ENCODE results near the gene LPP. TPM values are rescaled to one million over a fixed set of nuclear protein-coding genes. Genes with fewer than 3 reads are reported as not detected.

Gene LPP
- total RNA-seq, 1 experiment from 2014 or later: 12.6 TPM

DNA sequence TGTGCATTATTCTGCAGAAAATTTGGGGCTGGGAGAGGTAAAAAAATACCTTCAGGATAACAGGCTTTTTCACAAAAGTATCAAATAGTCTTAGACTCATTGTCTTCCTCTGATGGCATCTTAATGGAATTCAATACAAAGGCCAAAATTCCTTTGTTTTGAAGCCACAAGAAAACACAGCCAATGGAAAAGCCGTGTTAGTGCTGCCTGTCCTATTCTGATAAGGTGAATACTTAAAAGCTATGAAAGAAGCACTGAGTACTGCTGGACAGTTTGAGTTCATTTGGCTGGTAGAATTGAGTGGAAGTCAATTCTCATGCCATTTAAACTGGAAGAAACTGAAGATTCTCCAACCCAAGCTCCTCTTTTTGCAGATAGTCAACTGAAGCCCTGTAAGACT, 622.5 kb downstream of the LPP start:
- no peak for DNase-seq (ENCODE audit: low spot score)
- in situ Hi-C loops (cut with HindIII; ENCODE audit: low sequenced_read_pairs): no loop called here

DNA sequence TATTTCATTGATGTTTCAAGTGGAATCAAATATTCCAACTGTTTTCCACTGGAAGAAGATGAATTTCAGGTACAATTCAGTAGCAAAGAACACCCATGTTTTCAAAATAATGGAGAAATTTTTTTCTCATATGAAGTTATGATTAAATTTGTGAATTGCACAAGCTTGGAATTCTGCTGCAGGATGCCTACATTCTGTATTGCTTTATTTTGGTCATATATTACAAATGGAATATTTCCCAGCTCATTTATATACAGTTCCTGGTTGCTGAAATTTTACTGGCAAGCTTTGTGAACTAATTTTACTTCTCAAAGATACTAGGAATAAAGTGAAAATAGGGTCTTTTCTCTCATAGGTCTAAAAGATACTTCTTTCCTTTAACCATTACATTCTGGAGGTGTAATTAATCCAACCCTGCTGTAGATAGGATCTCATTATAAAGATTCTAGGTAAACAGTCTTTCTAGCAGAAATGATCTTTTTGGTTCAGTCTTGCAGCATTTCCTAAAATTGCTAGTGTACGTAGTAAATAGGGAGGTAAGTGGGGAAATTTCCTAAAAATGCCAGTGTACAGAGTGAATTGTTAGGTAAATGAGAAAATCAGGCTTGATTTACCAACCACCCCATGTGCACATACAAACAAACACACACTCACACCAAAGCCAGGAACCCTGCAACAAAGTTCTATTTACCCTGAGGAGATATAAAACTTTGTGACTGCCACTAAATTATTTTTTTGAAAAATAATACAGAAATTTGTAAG, 624.3 kb downstream of the LPP start:
- DNase-seq (ENCODE audit: low spot score): no peak
- in situ Hi-C loops (cut with HindIII; ENCODE audit: low sequenced_read_pairs): no loop called here

DNA sequence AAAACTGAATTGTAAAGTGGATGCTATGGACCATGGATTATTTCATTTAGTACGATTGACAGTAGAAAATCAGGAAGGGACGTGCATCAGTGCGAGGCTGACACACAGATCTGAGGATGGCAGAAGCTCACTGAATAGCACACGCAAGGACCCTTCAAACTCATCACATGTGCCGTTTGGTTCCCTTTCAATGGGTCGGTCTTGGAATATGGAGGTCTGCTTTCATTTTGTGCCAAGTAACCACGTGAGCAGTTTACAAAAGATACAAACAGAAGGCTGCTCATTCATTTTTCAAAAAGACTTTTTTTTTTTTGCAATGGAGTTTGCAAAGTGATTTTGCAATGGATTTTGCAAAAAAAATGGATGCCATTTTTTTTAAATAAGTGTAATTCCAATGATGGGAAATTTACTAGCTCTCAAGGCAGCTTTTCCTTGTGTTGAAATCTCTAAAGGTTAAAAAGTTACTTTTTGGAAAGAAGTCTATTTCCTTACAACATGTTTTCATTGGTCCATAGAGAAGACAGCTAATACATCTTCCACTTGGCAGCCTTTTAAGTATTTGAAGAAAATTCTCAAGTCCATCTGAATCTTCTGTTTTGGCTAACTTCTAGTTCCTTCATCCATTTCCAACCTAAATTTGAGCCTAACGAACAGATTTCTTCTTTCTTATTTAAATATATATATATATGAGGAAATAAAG, 625.5 kb downstream of the LPP start:
- in situ Hi-C loops (cut with HindIII; ENCODE audit: low sequenced_read_pairs): no loop called here
- DNase-seq (ENCODE audit: low spot score): no peak

DNA sequence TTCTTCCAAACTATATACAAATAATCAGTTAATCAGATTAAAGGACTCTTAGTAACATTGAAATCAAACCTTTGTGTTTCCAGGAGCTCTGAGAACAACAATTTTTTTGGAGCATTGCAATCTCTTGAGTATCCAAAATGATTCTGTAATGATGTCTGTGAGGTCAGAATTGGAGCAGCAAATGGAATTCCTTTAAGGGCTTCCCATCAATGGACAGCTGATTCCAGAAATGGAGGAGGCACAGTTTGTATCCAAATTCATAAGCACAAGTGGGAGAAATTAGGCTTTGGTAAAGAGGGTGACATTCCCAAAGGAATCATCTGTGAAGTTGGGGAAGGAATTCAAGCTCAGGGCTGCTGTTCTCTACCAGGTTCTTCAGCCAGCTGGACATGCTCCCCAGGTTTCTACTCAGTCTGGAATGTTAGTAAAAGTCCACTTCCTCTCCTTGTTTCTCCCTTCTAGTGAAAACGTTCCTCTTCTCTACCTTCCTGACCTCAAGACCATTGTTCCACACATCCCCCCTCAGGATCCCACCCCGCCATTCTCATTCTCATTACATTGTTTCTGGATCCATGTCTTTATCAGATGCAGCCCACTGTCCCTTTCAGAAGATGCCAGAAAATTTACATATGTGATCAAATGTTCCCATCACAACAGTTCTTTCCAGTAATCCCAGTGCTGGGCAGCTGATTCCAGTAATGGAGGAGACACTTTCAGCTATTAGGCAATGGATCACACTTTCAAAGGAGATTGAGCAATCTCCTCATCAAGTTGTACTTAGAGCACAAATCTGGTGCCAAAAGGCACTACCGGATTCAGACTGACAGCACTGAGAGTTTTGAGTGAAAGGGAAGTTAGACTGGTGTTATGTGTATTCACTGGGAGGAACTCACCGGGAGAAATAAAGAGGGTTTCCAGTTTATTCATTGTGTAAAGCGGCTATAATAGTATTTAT, 626.5 kb downstream of the LPP start:
- no peak for DNase-seq (ENCODE audit: low spot score)
- in situ Hi-C loops (cut with HindIII; ENCODE audit: low sequenced_read_pairs): no loop called here

DNA sequence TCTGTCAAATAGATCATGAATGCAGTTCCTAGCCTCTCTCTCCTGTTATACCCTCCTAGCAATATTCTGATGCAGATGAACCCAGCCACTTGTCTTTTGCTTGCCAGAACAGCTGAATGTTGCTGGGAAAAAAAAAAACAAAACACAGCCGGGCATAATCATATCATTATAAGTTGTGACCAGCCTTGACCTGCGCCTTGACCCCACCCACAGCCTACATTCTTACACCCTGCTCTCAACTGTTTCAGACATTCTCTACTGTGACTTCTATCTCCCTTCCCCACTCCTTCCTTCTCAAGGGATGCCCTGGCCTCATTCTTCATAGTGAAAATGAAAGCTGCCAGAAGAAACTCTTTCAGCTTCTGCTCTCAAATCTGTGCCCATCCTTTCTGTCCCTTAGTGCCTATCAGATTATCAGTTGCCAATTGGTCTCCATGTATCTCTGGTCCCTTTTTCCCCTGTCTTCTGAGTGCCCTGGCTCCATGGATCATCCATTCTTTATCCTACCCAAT, 628.7 kb downstream of the LPP start:
- DNase-seq (ENCODE audit: low spot score): no peak
- in situ Hi-C loops (cut with HindIII; ENCODE audit: low sequenced_read_pairs): no loop called here

DNA sequence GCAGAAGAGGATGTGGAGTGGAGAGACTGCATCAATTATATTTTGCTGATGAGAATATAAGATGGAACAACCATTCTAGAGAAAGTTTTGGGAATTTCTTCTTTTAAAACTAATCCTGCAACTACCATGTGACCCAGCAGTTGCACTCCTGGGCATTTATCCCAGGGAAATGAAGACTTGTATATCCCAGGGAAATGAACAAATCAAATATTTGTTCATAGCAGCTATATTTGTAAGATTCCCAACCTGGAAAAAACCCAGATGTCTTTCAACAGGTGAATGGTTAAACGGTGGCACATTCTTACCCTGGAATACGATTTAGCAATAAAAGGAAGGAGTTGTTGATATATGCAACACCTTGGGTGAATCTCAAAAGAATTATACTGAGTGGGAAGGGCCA, 632.5 kb downstream of the LPP start:
- DNase-seq (ENCODE audit: low spot score): no peak
- in situ Hi-C loops (cut with HindIII; ENCODE audit: low sequenced_read_pairs): no loop called here

DNA sequence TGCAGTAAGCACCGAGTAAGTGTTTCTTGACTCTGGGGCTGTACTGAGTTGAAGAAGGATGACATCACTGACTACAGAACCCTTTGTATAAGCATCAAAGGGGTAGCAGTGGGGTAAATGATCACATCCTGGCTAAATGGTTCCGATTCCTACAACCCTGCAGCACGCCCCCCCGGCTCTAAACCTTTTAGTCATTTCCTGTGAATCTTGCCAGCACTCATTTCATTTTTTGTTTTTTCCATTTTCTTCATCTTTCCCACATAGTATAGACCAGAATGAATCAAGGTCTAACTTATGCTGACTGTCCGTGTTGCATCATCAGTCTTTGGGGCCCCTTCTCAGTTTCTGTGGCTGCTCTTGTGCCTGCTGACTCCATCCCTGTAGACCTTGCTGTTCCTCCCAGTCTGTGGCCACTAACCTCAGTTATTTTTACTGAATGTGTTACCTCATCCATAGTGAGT, 634.7 kb downstream of the LPP start:
- no peak for DNase-seq (ENCODE audit: low spot score)

DNA sequence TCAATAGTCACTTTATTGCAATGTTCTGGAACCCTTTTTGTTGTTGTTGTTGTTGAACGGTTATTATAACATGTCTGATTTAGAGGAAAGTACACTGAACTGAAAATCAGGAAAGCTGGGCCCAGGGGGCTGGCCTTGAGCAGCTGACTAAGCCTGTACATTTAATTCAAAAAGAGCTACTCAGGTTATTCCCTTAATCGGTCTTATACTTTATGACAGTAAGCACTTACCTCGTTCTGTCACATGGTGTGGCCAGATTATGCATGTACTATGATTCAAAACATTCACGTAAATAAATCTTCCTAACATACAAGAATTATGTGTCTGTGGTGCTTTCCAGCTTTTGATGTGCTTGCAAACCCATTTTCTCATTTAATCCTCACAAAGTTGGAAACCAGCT, 635.3 kb downstream of the LPP start:
- in situ Hi-C loops (cut with HindIII; ENCODE audit: low sequenced_read_pairs): no loop called here
- no peak for DNase-seq (ENCODE audit: low spot score)

More for the DNA sequence above, 634.7 kb downstream of the LPP start:
- in situ Hi-C loops (cut with HindIII; ENCODE audit: low sequenced_read_pairs): no loop called here

DNA sequence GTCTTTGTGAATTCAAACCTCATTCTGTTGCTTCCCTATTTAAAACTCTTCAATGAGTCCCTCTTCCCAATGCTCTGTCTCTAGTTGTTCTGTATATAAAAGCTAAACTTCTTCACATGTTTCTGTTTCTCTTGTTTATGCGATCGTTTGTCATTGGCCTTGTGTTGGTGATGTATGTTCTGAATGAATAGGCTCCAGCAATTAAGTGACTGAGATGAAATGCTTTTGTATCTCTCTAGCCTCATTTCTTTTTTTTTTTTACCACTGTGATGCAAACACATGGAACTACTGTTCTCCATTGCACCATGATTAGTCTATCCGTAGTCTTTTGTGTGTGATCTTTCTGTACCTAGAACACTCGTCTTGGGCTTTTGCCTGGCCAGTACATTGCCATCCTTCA, 637.4 kb downstream of the LPP start:
- in situ Hi-C loops (cut with HindIII; ENCODE audit: low sequenced_read_pairs): no loop called here
- no peak for DNase-seq (ENCODE audit: low spot score)

DNA sequence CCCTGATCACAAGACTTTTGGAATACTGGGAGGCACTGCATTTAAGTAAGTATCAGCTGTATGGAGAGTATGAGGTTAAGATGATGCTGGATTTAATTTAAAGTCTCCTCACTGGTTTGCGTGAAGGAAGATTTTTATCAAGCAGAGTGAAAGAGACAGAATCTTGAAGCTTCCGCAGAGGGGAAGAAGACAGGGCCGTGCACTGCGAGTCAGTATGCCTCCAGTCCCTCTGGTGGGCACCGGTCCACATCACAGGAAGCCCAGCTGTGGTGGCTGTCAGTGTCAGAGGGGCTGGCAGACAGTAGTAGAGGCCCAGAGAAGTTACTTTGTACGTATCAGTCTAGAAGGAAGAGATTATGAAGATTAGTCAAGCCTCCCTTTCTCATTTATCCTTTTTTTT, 638.8 kb downstream of the LPP start:
- in situ Hi-C loops (cut with HindIII; ENCODE audit: low sequenced_read_pairs): no loop called here
- no peak for DNase-seq (ENCODE audit: low spot score)

DNA sequence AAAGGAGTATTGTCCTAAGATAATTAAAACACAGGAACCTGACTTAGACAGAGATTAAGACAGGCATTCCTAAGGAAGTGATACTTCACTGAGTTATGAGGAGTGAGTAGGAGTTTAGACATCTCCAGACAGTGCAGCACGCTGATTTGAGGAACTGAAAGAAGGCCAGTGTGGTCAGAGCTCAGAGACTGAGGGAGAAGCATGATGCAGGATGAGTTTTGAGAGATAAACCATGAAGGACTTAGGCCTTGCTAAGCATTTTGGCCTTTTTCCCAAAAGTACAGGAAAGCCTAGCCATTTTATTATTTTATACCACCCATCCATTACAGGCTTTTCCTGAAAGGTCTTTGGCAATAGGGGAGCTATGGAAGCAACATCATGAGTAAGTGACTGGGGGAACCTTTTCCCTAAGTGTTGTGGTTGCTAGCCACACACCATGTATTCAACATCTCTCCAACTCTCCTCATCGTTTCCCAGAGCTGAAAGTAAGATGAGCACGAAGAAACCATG, 642.2 kb downstream of the LPP start:
- in situ Hi-C loops (cut with HindIII; ENCODE audit: low sequenced_read_pairs): no loop called here
- no peak for DNase-seq (ENCODE audit: low spot score)

DNA sequence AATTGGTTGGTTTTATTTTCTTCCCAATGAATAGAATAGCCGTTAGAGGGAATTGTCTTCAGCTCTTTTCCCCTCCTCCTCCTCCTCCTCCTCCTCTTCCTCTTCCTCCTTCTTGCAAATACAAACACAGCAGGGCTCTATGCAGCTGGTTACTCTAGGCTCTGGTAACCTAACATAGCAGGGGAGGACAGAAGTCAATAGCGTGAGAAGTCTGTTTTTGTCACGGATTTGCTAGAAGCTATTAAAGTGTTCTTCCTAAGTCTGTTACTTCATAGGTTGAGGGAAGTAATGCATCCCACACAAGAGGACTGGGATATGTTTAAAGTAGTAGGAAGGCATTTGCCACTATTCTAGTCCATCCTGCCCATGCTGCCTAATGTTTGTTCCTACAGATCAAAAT, 643.1 kb downstream of the LPP start:
- DNase-seq (ENCODE audit: low spot score): no peak
- in situ Hi-C loops (cut with HindIII; ENCODE audit: low sequenced_read_pairs): no loop called here

DNA sequence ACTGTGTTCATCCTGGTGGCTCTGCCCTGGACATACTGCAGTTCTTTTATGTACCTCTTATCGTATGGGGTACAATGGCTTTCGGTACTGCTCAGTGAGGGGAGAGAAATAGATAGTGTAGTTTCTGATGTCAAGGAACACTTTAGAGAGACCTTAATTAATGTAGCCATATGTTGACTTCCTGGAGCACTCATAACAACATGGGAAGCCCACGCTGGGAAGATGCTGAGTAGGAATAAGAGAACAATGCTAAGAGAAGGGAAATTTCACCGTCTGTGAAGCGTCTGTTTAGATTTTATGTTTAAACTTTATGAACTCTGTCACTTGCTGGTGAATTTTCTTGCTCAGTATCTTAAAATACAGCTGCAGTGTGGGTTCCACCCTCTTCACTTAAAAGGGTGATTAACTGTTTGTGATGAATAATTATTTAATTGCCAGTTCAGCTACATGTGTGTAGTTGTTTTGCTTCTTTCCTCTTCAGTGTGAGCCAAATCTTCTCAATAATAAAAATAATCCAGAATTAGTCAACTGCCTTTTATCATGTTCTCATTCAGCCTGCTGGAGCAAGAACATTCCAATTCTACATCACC, 644.7 kb downstream of the LPP start:
- peak; percentile 66 for DNase-seq (ENCODE audit: low spot score)
- in situ Hi-C loops (cut with HindIII; ENCODE audit: low sequenced_read_pairs): no loop called here

DNA sequence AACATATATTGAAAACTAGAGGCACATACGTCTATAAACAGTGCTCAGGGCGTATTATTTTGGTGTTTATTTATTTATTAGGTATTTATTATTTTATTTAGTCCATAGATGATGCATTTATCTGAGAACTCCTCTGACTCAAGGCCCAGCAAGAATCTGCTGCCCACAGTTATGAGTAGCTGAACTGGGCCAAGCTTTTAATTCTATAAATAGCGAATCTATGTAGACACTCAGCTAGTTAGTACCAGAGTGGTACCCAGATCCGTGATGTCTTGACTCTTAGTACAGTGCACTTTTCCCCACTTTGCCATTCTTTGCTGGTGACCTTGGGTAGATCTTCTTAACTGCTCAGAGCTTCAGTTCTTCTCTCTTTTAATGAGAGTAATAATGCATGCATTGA, 647.4 kb downstream of the LPP start:
- in situ Hi-C loops (cut with HindIII; ENCODE audit: low sequenced_read_pairs): no loop called here

DNA sequence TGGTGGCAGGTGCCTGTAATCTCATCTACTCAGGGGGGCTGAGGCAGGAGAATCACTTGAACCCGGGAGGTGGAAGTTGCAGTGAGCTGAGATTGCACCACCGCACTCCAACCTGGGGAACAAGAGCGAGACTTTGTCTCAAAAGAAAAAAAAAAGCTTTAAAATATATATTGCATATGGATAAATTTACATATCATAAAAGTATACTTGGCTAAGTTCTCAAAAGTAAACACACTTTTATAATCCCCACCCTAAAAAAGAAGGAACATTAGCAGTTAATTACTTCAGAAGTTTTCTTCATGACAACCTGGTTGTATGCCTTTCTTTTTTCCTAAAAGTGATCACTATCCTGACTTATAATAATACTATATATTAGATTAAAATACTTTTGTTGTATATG, 648.7 kb downstream of the LPP start:
- in situ Hi-C loops (cut with HindIII; ENCODE audit: low sequenced_read_pairs): no loop called here
- DNase-seq (ENCODE audit: low spot score): no peak

More for the DNA sequence above, 647.4 kb downstream of the LPP start:
- DNase-seq (ENCODE audit: low spot score): no peak

DNA sequence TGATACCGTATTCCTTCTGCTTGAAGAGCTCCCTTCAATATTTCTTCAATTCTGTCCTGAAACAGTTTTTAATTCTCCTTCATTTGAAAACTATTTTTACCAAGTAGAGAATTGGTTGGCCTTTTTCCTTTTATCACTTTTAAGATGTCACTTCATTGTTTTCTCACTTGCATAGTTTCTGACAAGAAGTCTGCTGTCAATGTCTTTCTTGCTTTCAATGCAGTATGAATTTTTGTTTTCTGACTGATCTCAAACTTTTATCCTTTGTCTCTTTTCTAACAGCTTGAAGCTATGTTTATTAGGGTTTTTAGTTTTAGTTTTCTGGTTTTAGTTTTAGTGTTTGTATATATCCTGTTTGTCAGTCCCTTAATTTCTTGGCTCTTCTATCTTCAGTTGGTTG, 653.0 kb downstream of the LPP start:
- in situ Hi-C loops (cut with HindIII; ENCODE audit: low sequenced_read_pairs): no loop called here

DNA sequence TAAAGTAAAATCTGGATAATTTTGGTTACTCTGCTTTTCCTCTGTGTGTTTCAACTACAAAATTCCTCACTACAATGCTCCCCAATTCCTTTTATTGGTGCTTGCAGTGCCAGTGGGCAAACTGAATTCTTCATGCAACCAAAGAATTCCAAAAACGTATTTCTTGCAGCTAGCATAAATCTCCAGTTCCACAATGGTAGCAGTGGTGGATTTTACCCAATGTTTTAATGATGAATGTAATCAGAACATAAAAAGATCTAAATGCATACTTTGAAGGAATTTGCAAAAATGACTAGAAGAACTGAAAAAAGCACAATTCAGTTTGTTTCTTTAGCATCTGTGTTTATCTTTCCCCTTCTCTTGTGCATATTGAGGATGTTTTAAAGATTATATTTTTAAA, 658.2 kb downstream of the LPP start:
- DNase-seq (ENCODE audit: low spot score): no peak

More for the DNA sequence above, 653.0 kb downstream of the LPP start:
- no peak for DNase-seq (ENCODE audit: low spot score)

DNA sequence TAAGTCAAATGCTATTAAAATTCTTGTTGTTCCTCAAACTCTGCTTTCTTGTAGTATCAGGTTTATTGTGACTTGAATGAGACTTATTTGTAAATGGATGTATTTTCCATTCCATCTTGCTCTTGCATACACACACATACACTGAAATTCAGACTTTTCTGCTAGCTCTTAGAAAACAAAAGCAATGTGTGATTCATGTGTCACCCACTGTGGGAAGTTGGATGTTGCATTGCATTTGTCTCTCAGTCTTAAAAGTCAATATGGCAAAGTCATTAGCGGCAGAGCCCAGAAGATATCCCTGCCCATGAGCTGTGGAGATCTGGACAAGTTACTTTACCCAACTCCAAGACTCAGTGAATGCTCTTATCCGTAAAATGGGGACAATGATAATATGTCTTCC, 660.6 kb downstream of the LPP start:
- DNase-seq (ENCODE audit: low spot score): no peak
- in situ Hi-C loops (cut with HindIII; ENCODE audit: low sequenced_read_pairs): no loop called here

More for the DNA sequence above, 658.2 kb downstream of the LPP start:
- in situ Hi-C loops (cut with HindIII; ENCODE audit: low sequenced_read_pairs): no loop called here

Measured in G401 (cell line).